ACC112 (cell line): ENCODE results near the gene VWA5B1.

Experiments
- H2AFZ ChIP-seq: fragments of 200-600 bp; sonication (generic); one replicate; pipeline ENCODE4 v1.6.0; 2017; ENCODE audit warnings: antibody characterized with exemption, low read length; ENCODE audit not compliant: unreplicated experiment
- H3K27ac ChIP-seq: fragments of 200-600 bp; sonication (generic); 2 replicates; pipeline ENCODE4 v1.5.1; 2014; ENCODE audit warnings: low read depth, mild to moderate bottlenecking, antibody characterized with exemption, low read length, moderate library complexity
- H3K27me3 ChIP-seq: fragments of 200-600 bp; sonication (generic); 2 replicates; pipeline ENCODE4 v1.6.1; 2014; ENCODE audit warnings: mild to moderate bottlenecking, antibody characterized with exemption, low read length, moderate library complexity, mixed read lengths; ENCODE audit not compliant: insufficient read depth
- H3K36me3 ChIP-seq: fragments of 200-600 bp; sonication (generic); 2 replicates; pipeline ENCODE4 v1.6.1; 2016; ENCODE audit warnings: mild to moderate bottlenecking, antibody characterized with exemption, low read length, moderate library complexity, mixed read lengths; ENCODE audit not compliant: insufficient read depth
- H3K4me1 ChIP-seq: fragments of 200-600 bp; sonication (generic); one replicate; pipeline ENCODE4 v1.6.1; 2016; ENCODE audit warnings: low read length, mixed read lengths; ENCODE audit not compliant: insufficient read depth, unreplicated experiment, control insufficient read depth
- H3K4me3 ChIP-seq: fragments of 200-600 bp; sonication (generic); 2 replicates; pipeline ENCODE4 v1.5.1; 2014; ENCODE audit warnings: mild to moderate bottlenecking, low read depth, low read length
- H3K79me2 ChIP-seq: fragments of 200-600 bp; sonication (generic); one replicate; pipeline ENCODE4 v1.6.0; 2016; ENCODE audit warnings: low read length; ENCODE audit not compliant: control insufficient read depth, unreplicated experiment, insufficient read depth

The VWA5B1 gene

GRCh38 chr1:20379075-20379474, 88.4 kb downstream of the VWA5B1 start:
- Histone ChIP-seq H3K27ac (no peak overlapping the region), H3K4me1 (peaks cover 26% of the 10 kb centered on the region), H3K79me2 (no peaks in the 10 kb centered on the region)

DNA sequence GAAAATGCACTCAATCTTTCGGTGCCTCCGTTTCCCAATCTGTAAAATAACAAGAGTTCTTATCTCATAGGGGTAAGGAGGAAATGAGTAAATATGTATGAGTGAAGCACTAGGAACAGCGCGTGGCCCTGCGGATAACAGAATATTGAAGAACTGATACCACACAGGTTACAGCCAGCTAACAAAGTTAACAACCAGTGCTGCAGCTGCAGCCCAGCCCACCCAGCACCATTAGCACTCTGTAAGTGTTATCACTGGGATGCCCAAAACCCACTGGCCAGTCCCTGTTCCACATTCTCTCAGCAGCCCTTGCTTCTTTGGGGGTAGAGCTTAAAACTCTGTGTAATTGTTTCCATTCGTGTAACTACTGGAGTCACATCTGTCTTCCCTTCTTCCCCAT, 89.5 kb downstream of the VWA5B1 start:
- H3K27ac ChIP-seq: no peak overlapping the region

More at GRCh38 chr1:20379075-20379474, 88.4 kb downstream of the VWA5B1 start:
- Histone ChIP-seq H3K36me3 (no peaks in the 10 kb centered on the region), H2AFZ (no peak overlapping the region), H3K27me3 (peaks cover 11% of the 10 kb centered on the region; the same call in 1 of the 2 replicates), H3K4me3 (no peak overlapping the region)

DNA sequence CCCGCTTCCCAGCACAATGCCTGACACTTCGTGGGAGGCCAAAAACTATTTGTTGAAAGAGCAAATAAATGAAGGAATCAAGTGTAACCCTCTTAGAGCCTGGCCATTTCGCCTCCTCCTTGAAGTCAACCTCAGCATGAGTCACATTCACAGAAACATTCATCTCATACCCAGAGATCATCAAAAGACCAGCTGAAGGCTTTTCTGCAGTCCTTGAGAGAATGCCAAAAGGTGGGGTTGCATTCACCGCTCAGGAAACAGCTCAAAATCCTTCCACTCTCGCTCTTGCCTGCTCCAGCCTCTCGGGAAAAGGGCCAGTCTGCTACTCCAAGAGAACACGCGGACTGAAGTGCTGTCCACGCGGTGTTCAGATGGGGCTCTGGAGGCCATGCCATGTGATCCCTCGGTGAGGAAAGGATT, 90.0 kb downstream of the VWA5B1 start:
- Histone ChIP-seq H3K27me3 (peaks cover 26% of the 10 kb centered on the region), H2AFZ (no peak overlapping the region), H3K4me1 (peaks cover 20% of the 10 kb centered on the region), H3K36me3 (no peaks in the 10 kb centered on the region), H3K27ac (no peak overlapping the region), H3K4me3 (no peak overlapping the region), H3K79me2 (no peaks in the 10 kb centered on the region)

More for the DNA sequence above, 89.5 kb downstream of the VWA5B1 start:
- Histone ChIP-seq H3K79me2 (no peaks in the 10 kb centered on the region), H3K27me3 (peaks cover 22% of the 10 kb centered on the region), H3K36me3 (no peaks in the 10 kb centered on the region), H2AFZ (no peak overlapping the region), H3K4me1 (peaks cover 24% of the 10 kb centered on the region), H3K4me3 (no peak overlapping the region)

DNA sequence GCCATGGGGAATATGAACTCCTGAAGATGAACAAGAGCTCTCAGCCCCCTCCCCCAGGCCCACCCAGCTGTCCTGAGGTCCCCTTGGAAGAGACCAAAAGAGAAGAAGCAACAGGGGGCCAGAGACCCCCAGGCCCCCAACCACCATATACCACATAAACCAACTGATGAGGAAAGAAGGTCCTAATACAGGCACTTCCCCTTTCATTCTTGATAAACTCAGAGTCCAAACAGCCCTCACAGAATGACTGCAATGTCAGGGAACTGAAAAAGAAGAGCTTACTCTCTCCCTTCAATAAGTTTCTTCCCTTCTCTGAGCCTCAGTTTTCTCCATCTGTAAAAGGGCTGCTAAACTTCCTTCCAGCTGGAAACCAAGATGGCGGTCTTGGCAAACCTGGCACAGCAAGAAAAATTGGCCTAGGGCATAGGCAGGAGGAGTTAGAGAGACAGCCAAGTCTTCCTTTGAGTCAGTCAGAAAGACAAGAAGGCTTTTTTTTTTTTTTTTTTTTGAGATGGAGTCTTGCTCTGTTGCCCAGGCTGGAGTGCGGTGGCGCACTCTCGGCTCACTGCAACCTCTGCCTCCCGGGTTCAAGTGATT, 90.5 kb downstream of the VWA5B1 start:
- no peak overlapping the region for H2AFZ ChIP-seq
- H3K4me3 ChIP-seq: no peak overlapping the region
- no peaks in the 10 kb centered on the region for H3K79me2 ChIP-seq
- H3K27ac ChIP-seq: no peak overlapping the region
- H3K4me1 ChIP-seq: peaks cover 14% of the 10 kb centered on the region
- H3K36me3 ChIP-seq: no peaks in the 10 kb centered on the region
- peaks cover 32% of the 10 kb centered on the region for H3K27me3 ChIP-seq

- Histone ChIP-seq H3K27me3 (peaks cover 40% of the 10 kb centered on the region), H3K4me3 (no peak overlapping the region), H3K27ac (no peak overlapping the region), H3K79me2 (no peaks in the 10 kb centered on the region), H3K4me1 (peaks cover 14% of the 10 kb centered on the region), H3K36me3 (no peaks in the 10 kb centered on the region), H2AFZ (no peak overlapping the region)
Observed at GRCh38 chr1:20381961-20382360, 91.3 kb downstream of the VWA5B1 start.

GRCh38 chr1:20382711-20383110, 92.0 kb downstream of the VWA5B1 start:
- H3K4me1 ChIP-seq: peaks cover 14% of the 10 kb centered on the region
- no peak overlapping the region for H3K27ac ChIP-seq
- no peak overlapping the region for H2AFZ ChIP-seq
- no peak overlapping the region for H3K4me3 ChIP-seq
- peaks cover 47% of the 10 kb centered on the region for H3K27me3 ChIP-seq
- H3K79me2 ChIP-seq: no peaks in the 10 kb centered on the region
- H3K36me3 ChIP-seq: no peaks in the 10 kb centered on the region

- H3K79me2 ChIP-seq: no peaks in the 10 kb centered on the region
- H3K36me3 ChIP-seq: no peaks in the 10 kb centered on the region
- no peak overlapping the region for H3K27ac ChIP-seq
- no peak overlapping the region for H2AFZ ChIP-seq
- H3K27me3 ChIP-seq: peaks cover 56% of the 10 kb centered on the region
- no peak overlapping the region for H3K4me3 ChIP-seq
- H3K4me1 ChIP-seq: peaks cover 14% of the 10 kb centered on the region
Observed at GRCh38 chr1:20383631-20384030, 93.0 kb downstream of the VWA5B1 start.

DNA sequence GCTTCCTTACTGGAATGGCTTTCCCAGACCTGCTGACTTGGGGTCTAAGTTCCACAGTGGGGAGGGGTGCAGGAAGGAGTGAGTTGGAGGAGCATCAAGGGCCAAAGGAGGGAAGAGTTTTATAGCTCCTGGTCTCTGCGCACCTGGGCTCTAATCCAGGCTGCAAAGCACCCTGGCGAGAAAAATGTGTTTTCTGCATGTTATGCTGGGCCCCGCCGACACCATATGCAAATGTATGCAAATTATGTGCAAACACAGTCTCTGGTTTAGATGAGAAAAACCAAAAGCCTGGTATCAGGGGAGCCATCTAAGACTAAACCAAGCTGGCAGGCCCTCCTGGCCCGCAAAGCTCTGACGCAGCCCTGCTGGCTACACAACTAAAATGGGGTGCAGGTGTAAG, 95.0 kb downstream of the VWA5B1 start:
- H3K4me3 ChIP-seq: no peak overlapping the region
- peaks cover 8% of the 10 kb centered on the region for H3K4me1 ChIP-seq
- peaks cover 70% of the 10 kb centered on the region for H3K27me3 ChIP-seq
- H2AFZ ChIP-seq: no peak overlapping the region
- no peaks in the 10 kb centered on the region for H3K36me3 ChIP-seq
- no peaks in the 10 kb centered on the region for H3K79me2 ChIP-seq
- H3K27ac ChIP-seq: no peak overlapping the region

GRCh38 chr1:20386323-20387081, 95.8 kb downstream of the VWA5B1 start:
- Histone ChIP-seq H3K4me3 (no peak overlapping the region), H3K27me3 (peaks cover 78% of the 10 kb centered on the region), H3K36me3 (no peaks in the 10 kb centered on the region), H2AFZ (no peak overlapping the region), H3K79me2 (no peaks in the 10 kb centered on the region), H3K4me1 (peaks cover 5% of the 10 kb centered on the region), H3K27ac (no peak overlapping the region)

GRCh38 chr1:20389571-20389970, 98.9 kb downstream of the VWA5B1 start:
- Histone ChIP-seq H3K4me1 (peaks cover 5% of the 10 kb centered on the region), H3K27me3 (peaks cover 91% of the 10 kb centered on the region), H3K27ac (no peak overlapping the region), H3K79me2 (no peaks in the 10 kb centered on the region), H2AFZ (no peak overlapping the region), H3K36me3 (no peaks in the 10 kb centered on the region), H3K4me3 (no peak overlapping the region)
